Measurements from ENCODE around the gene TP73.
"Not testable (repeated sequence)": the region's sequence is repeated elsewhere in the genome, so short reads cannot be mapped to it uniquely, and the experiment has no call there.

Gene TP73

DNA sequence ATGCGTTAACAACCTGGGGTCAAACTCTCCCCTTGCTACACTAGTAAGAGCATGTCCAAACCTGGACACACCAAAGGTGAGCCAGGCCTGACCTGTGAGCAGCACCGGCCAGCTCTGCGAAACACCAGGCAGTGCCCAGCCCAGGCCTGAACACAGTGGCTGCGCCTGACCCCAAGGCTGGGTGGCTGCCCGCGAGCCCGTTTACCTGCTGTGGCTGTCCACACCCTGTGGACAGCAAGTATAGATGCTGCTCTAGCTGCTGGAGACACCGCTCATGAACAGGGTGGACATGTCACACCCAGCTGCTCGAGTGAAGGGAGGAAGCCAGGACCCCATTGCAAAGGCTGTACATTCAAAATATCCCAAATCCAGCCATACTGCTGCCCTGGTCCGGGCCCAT, 92.3 kb downstream of the TP73 start:
- DNase-seq (ENCODE audit: low spot score): no peak

DNA sequence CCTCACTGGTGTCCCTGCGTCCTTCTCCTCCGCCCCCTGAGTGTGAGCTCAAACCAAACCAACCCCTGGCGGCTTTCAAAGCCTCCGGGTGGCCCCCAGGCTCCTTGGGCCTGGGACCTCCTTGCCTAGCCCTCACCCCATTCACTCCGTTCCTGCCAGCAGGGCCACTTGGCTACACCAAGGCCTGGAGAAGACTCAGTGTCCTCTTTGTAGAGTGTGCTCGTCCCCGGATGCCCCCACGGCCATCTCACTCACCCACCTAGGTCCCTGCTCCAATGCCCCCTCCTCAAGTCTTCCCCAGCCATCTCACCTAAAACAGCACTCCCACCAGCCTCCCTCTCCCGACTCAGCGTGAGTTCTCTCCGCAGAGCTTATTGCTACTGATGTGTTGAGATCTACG, 92.8 kb downstream of the TP73 start:
- no peak for DNase-seq (ENCODE audit: low spot score)

DNA sequence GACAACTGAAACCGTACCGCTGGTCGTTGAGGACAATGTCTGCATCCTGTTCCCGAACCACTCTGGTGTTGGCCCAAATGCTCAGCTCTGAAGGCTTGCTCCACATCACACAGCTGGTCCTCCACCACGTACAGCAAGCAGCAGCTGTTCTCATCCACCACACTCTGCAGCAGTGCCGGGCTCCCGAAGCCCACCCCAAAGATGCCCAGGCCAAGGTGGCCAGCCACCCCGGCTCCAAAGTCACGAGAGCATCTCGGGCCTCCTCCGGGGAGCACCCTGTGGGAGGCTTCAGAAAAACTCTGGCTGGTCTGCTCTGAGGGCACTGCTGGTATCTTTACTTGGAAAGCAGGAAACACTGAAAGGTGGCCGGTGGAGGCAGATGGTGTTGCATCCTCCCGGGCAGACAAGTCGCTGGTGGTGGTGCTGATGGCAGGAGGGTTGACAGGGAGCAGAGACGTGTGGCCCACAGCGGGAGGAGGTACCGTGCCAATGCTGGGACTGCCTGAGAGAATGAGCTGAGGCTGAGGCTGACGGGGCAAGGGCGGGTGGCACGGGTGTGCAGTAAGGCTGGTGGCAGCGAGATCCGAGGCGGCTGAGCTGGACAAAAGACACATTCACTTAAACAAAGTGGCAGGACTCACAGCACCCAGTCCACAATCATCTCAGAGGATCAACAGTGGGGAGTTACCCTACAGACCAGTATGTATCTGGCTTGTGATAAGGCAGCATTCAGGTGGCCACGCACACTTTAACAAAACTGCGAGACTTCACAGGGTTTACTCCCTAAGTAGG, 93.5 kb downstream of the TP73 start:
- no peak for DNase-seq (ENCODE audit: low spot score)

DNA sequence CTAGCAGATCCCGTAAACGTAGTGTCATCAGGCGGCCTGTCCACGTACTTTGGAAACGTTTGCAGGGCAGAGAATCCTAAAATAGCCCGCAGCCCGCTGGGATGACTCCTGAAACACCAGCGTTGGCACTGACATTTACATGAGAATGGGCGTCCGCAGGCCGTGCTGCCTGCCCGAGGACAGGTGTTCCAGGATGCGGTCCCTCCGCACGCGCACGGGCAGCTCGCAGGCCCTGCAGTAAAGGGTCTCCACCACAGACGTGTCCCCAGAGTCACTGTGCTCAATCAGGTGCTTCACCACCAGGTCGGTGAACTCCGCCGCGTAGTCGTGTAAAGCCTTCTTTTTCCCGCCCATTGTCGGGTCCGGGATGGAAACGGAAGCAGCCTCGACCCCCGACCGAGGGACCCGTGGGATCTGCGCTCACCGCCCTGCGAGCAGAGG, 94.1 kb downstream of the TP73 start:
- DNase-seq (ENCODE audit: low spot score): no peak

DNA sequence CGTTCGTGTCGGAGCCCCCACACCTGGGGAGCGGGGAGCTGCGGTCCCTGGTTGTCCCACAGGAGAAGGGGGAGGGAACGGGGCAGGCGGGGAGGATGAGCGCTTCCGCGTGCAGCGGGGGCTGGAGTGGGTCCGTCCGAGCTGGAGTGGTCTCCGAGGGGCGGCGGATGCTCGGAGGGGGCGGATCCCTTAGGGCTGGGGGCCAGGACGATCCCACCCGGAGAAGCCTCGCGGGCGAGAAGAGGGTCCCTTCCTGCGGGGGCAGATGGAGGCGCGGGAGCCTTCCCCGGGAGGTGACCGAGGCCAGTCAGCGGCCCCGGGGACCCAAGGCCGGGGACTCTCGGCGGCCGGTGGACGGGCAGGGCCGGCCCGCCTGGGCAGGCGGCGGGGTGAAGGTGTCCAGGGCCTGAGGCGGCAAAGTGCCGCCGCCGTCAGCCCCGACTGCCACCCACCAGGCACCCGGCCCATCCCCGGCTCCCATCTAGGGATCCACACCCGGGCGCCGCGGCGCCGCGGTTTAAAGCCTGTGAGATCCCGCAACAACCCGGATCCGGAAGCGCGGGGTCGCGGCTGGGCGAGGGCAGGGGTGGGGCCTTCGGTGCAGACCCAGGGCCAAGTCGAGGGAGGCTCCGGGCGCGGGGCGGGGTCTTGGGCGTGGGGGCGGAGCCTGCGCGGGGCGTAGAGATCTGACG, 94.7 kb downstream of the TP73 start:
- DNase-seq (ENCODE audit: low spot score): peak; percentile 88

DNA sequence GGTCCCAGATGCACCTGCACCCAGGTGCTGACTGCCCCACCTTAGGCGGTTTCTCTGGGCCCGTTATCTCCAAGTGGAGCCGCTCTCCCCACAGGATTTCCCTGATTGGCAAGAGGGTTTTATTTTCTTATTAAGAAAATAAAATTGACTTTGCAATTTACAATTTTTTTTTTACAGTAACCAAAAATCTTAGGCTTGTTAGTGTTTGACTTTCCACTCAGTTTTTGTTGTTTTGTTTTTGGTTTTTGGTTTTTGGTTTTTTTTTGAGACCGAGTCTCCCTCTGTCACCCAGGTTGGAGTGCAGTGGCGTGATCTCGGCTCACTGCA, 95.2 kb downstream of the TP73 start:
- no peak for DNase-seq (ENCODE audit: low spot score)

DNA sequence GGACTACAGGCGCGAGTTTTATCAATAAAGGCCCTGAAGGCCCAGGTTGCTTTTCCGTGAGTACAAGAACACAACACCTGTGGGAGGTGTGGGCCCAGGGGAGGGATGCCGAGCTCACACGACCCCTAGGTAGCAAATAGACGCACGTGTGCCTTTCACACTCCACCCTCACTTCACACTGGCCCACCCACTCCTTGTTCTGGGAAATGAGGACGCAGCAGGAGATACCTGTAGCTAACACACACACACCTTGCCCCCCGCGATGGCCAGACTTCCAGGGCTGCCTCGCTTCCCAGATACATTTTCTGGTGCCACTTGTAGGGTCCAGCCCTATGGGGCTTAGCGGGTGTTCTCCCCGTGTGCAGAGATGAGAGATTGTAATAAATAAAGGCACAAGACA, 95.6 kb downstream of the TP73 start:
- no peak for DNase-seq (ENCODE audit: low spot score)

DNA sequence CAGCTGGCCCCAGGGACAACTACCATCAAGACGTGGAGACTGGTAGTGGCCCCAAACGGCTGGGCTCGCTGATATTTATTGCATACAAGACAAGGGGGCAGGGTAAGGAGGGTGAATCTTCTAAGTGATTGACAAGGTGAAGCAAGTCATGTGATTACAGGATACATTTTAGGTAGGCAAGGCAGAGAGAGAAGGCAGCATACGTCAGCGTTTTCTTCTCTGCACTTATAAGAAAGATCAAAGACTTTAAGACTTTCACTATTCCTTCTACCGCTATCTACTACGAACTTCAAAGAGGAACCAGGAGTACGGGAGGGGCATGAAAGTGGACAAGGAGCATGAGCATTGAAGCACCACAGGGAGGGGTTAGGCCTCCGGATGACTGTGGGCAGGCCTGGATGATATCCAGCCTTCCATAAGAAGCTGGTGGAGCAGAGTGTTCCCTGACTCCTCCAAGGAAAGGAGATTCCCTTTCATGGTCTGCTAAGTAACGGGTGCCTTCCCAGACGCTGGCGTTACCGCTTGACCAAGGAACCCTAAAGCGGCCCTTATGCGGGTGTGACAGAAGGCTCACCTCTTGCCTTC, 96.1 kb downstream of the TP73 start:
- not testable (repeated sequence) for DNase-seq (ENCODE audit: low spot score)

DNA sequence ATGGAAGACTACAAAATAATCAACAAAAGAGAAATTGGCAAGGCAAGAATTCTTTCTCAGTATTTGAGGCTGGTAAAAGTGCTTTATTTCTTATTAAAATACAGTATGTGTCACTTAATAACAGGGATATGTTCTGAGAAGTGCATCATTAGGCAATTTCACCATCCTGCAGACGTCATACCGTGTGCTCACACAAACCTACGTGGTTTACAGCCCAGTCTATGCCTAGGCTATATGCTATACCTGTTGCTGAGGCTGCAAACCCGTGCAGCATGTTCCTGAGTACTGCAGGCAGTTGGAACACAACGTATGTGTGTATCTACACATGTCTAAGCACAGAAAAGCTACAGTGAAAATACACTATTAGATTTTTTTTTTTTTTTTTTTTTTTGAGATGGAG, 97.2 kb downstream of the TP73 start:
- no peak for DNase-seq (ENCODE audit: low spot score)

DNA sequence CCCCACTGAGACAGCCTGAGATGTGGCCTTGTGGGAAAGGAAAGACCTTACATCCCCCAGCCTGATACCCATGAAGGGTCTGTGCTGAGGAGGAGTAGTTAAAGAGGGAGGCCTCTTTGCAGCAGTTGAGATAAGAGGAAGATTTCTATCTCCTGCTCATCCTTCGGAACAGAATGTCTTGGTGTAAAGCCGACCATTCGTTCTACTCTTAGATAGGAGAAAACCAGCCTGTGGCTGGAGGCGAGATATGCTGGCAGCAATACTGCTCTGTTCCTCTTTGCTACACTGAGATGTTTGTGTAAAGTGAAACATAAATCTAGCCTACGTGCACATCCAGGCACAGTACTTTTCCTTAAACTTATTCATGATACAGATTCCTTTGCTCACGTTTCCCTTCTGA, 98.4 kb downstream of the TP73 start:
- DNase-seq (ENCODE audit: low spot score): no peak

DNA sequence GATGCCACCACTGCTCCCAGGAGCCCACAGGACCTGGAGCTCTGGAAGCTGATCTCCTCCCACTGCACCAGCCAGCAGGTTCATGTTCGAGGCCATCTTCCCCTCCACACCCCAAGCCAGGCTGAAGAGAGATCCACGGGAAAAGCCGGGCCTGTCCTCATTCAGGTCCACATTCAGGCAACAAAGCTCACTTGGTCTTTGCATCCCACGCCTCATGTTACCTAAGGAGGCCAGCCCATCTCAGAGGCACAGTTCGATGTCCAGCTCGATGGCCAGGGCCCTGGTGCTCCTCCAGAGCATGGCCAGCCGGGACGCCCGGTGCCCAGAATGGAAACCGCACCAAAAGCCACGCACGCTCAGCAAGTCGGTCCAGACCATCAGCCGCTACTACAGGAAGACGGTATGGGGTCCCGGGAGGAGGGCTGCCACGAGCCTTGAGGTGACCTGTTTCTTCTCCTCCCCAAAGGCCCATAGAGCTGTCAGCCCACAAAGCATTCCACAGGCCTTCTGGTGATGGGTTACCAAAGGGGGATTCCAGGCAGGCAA, 100.2 kb downstream of the TP73 start, which contains the start of gene CCDC27:
TSS of gene CCDC27 (plus strand) at position 51 of the 546 bp plus-strand sequence. CDS start at position 83, 32 bp downstream.
- no peak for DNase-seq (ENCODE audit: low spot score)

DNA sequence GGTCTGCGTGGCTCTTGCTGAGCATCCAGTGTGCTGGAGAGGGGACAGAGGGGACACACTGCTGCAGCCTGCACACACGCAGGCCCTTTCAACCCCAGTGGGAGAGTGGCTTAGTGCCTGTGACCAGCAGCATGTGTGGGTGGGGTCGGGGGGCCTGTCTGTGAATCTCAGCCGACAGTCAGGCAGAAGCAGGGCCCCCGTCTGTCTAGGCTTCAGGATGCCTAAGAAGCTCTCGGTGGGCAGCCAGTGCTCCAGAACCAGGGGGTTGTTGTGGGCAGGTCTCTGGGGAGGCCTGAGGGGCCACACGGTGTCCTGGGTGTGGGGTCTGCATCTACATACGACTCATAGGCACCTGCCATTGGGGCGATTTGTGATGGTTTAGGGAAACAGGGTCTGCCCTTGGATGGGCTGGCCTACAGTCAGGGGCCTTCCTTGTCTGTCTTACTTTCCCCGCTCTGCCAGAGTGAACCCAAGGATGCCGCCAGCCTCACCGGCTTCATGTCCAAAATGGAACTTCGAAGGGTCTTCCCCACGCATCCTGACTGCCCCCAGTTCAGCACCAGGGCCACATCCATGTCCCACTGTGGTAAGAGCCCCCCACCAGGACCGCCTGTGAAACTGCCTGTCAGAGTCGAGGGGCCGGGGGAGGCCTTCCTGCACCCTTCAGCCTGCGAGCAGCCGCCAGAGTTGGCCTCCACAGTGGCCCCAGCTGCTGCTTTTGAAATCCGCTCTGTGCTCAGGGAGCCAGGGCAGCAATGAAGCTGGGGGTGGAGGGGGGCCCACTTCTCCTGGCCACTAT, 101.5 kb downstream of the TP73 start:
- no peak for DNase-seq (ENCODE audit: low spot score)

DNA sequence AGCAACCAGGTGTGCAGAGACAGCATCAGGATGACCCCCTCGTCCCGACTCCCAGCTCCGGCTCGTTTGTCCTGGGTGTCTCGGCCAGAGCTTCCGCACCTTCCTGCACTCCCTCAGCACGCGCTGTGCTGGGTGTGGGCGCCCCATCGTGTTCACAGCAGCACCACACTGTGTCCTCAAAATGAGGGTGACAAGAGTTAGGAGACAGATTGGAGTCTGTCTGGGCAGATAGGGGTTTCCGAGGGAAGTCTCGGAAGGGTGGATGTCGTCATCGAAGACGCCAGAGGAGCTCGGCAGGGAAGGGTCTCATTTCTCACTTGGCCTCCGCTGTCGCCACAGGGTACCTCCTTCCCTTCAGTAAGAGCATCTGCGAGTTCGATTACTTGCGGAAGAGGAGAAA, 104.1 kb downstream of the TP73 start:
- DNase-seq (ENCODE audit: low spot score): no peak

DNA sequence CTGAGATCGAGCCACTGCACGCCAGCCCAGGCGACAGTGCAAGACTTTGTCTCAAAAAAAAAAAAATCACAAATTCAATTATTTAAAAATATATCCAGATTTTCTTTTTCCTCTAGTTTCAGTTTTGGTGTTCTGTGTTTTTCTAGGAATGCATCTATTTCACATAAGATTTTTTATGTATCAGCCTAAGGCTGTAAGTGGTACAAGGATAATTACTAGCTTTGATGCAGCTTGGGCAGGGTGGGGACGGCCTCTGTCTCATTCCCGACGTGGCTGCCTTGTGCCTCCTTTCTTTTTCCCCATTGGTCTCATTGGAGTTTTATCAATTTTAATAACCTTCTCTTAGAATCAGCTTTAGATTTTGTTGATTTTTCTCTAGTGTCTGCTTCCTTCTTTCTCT, 106.8 kb downstream of the TP73 start:
- no peak for DNase-seq (ENCODE audit: low spot score)

DNA sequence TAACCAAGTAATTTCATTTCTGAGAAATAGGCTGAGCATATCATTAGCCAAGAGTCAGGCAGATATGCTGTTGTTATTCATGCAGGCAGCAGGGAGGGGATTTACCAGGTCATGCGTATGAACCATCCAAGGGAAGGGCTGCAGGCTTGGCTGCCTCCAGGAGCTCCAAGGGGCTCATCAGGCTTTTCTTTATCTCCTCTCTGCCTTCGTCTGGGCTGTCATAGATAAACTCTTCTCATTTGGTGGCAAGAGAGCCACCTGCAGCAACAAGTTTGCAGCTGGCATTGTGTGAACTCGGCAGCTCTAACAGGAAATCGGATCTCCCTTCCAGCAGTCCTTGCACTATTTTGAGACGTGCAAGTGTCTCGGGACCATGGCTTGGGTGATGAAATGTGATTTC, 107.5 kb downstream of the TP73 start:
- no peak for DNase-seq (ENCODE audit: low spot score)

DNA sequence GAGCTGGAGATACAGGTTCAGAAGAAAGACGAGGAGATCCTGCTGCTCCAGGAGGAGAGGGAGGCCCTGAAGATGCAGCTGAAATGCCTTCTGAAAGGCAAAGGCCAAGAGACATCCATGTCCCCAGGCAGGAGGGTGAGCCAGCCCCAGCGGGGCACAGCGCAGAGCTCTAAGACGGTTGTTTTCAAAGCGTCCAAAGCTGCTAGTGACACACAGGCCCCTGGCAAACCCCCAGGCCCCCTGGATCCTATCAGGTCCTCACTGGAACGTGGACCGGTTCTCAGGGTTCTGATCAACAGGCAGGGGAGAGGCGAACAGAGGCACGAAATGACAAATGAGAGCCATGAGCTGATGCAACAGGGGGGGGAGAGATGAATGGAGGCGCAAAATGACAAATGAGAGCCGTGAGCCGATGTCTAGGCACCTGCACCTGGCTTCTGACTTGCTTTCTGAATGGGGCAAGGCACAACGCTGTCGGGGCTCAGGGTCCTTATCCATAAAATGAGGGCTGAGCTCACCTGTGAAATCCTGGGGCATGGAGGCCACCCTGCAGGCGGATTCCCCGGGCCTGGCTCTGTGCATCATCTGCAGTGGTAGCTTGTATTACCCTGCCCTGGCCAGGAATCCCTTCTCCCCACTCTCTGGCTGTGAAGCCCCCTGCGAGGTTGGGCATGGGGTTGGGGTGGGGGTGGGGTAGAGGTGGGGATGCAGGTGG, 109.1 kb downstream of the TP73 start:
- no peak for DNase-seq (ENCODE audit: low spot score)

DNA sequence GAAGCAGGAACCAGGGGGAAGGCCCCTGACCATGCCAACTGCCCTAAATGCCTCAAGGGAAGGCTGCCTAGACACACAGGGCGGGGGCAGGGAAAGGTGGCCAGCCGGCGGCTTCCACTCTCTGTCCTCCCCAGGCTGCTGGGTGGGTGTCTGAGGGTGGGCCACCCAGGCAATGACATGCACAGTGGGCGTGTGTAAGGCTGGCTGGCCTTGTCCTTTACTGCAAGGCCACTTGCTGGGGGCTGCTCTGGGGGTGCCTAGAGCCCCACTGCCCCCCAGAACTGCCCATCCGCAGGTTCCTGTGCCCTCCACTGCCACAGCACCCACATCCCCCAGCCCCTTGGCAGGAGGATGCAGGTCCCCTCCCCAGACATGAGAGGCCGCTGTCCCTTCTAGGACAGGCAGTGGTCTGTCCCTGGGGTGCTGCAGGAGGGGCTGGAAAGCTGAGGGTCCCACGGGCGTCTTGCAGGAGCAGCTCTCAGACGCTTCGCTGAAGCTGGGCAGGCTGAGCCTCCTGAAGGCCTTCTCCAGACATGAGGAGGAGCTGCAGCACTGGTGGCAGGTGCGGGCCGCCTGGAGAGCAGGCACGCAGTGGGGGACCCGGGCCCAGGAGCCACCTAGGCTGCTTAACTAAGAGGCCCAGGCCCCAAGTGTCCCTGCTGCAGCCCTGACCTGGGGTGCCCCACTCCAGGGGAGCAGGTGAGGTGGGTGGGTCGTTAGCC, 110.0 kb downstream of the TP73 start:
- DNase-seq (ENCODE audit: low spot score): no peak

DNA sequence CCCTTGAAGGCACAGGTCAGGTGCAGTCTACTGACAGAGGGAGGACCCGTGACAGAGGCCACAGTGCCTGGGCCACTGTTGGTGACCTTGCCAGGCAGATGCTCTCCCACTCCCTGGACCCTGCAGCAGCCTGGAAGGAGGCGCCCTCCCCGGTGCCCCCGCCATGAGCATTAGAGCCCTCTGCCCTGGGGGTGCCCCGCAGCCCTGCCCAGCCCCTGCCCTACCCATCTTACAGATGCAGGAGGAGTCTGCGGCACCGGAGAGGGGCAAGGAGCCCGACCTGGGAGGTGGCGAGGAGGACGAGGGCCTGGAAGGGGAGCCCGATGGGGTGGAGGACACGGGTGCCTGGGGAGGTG, 110.5 kb downstream of the TP73 start:
- DNase-seq (ENCODE audit: low spot score): no peak

DNA sequence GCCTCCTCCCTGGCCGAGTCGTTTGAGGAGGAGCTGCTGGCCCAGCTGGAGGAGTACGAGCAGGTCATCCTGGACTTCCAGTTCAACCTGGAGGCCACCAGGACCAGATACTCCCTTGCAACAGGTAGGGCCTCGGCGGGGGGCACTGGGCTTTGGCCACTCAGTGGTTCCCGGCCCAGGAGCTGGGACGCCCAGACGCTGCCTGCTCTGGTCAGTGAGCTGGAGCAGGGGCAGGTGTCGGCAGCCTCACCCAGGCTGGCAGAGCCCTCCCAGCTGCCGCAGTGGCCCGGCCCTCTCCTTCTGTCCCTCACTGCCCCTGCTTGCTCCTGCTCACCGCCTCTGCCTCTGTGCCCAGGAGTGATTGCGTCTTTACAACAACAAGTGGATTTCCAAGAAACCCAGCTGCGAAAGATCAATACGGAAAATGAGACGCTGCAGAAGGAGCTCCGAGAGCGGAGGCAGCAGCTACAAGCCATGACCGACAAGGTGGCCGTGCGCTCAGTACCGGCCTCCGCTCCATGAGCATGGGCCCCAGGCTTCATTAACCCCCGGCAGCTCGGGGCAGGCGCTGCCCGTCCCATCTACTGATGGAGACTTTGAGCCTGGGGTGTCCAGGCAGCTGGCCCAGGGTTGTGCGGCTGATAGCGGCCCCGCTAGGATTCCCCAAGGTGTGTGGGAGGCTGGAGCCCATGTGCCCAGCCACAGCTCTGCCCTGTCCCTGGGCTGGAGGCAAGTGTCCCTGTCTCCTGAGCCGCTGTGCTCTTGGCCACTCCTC, 111.2 kb downstream of the TP73 start:
- DNase-seq (ENCODE audit: low spot score): no peak

DNA sequence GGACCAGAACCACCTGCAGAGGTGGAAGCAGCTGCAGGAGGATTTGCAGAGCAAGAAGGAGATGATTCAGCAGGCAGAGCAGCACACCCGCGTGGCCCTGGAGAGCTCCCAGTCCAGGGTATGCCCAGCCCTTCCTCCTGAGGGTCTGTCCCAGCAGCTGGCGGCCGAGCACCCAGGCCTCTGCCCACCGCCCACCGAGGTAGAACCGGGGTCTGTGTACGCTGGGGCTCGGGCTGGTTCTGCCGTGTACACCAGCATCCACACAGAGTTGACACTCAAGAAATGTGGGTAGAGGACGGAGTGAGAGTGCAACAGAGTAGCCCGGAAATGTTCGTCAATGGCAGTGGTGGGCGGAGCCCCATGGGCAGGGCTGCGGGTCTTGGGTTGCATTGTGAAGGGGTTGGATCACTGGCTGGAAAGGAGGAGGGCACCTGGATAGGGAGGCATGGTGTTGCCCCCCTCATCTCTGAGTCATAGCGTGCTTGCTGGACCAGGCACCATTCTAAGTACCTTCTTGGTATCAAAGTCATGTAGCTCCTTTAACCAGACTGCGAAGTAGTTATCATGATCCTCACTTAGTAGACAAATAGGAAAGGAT, 115.1 kb downstream of the TP73 start:
- DNase-seq (ENCODE audit: low spot score): no peak

All from CD4-positive, alpha-beta T cell treated with Interleukin-6 at 100 ng/mL for 8 hours (primary cell).